K562 (cell line): ENCODE measurements around the gene CST3. TPM values are rescaled to one million over a fixed set of nuclear protein-coding genes. Genes with fewer than 3 reads are reported as not detected.

Source experiments
- ATAC-seq: fragments of 200-7000 bp; cut with Tn5 transposase; 3 replicates; pipeline ENCODE4 v1.9.1; 2020; ENCODE audit warnings: moderate library complexity
- BruUV-seq: library from RNA; stranded (reverse); fragments of 400-500 nt; replicated peaks from 2 replicates; lab custom pipeline; 2021; lab: Mats Ljungman, UMichigan
- CTCF ChIA-PET: fragments of 300-600 bp; formaldehyde crosslinking; extraction: SDS; loops from one replicate; lab custom pipeline; 2021; ENCODE audit warnings: low intra/inter-chr PET ratio; lab: Yijun Ruan, JAX
- POLR2A ChIA-PET: fragments of 300-600, 350-650 bp; sonication (Branson Sonifier 250); formaldehyde crosslinking; extraction: SDS; loops from one replicate; lab custom pipeline; 2021; ENCODE audit warnings: antibody characterized with exemption, inconsistent platforms; lab: Yijun Ruan, JAX
- DNase-seq, 4 experiments: peaks; one replicate each; pipeline versions ENCODE4 v3.0.0 to v3.0.0-alpha.2; 2011 to 2018; ENCODE audit warnings: low spot score in 3 of 4, mixed read lengths in 3 of 4; ENCODE audit errors: extremely low read depth in 1 of 4
- FAIRE-seq: peaks from 2 replicates; lab custom pipeline; 2011; peaks lifted over from hg19 to GRCh38; lab: Jason Lieb, UNC
- H2AFZ ChIP-seq: 2 replicates; pipeline ENCODE4 v1.6.0; 2011; ENCODE audit warnings: low read depth, low read length, control low read depth, inconsistent platforms
- H3K27ac ChIP-seq: fragments of 200-600 bp; 3 replicates; pipeline ENCODE4 v1.8.0; 2011; ENCODE audit warnings: low read depth, mild to moderate bottlenecking, control low read depth, inconsistent platforms, low read length, moderate library complexity, mixed read lengths; ENCODE audit errors: extremely low read depth
- H3K27me3 ChIP-seq, 2 experiments: fragments of 300-600 bp in 1 of 2; 2 replicates in 1 of 2; 3 replicates in 1 of 2; pipeline versions ENCODE4 v1.6.0 to v1.8.0; 2011; ENCODE audit warnings: inconsistent platforms in 2 of 2, low read length in 2 of 2, mild to moderate bottlenecking in 1 of 2, mixed read lengths in 1 of 2, moderate library complexity in 1 of 2; ENCODE audit not compliant: control insufficient read depth in 2 of 2, insufficient read depth in 2 of 2
- H3K36me3 ChIP-seq: fragments of 300-600 bp; 3 replicates; pipeline ENCODE4 v1.8.0; 2011; ENCODE audit warnings: mild to moderate bottlenecking, low read length, inconsistent platforms; ENCODE audit not compliant: control insufficient read depth, insufficient read depth
- H3K4me1 ChIP-seq, 2 experiments: fragments of 200-600 bp in 1 of 2; replicated peaks in 1 of 2; 2 replicates in 1 of 2; 3 replicates in 1 of 2; pipeline versions ENCODE4 v1.5.1 to v1.8.0; 2011; ENCODE audit warnings: inconsistent platforms in 2 of 2, low read length in 2 of 2, mild to moderate bottlenecking in 1 of 2, mixed read lengths in 1 of 2, moderate library complexity in 1 of 2; ENCODE audit not compliant: control insufficient read depth in 2 of 2, insufficient read depth in 2 of 2
- H3K4me2 ChIP-seq: 2 replicates; pipeline ENCODE4 v1.6.1; 2011; ENCODE audit warnings: low read length, control low read depth, inconsistent platforms, mixed read lengths; ENCODE audit not compliant: insufficient read depth
- H3K4me3 ChIP-seq: fragments of 200-600 bp; sonication (generic), shearing (Covaris generic); 2 replicates; pipeline ENCODE4 v1.5.1; 2016; ENCODE audit warnings: control low read depth, inconsistent platforms
- H3K79me2 ChIP-seq: fragments of 200-600 bp; 3 replicates; pipeline ENCODE4 v1.8.0; 2011; ENCODE audit warnings: low read length, inconsistent platforms; ENCODE audit not compliant: control insufficient read depth, insufficient read depth
- H3K9ac ChIP-seq, 2 experiments: 2 replicates each; pipeline versions ENCODE4 v1.6.0 to v1.6.1; 2011; ENCODE audit warnings: low read depth in 2 of 2, low read length in 2 of 2, control low read depth in 1 of 2, inconsistent platforms in 1 of 2, mild to moderate bottlenecking in 1 of 2, mixed read lengths in 1 of 2; ENCODE audit not compliant: insufficient read depth in 1 of 2
- H3K9me1 ChIP-seq: one replicate; pipeline ENCODE4 v1.6.0; 2011; ENCODE audit warnings: inconsistent platforms, mild to moderate bottlenecking, low read length, moderate library complexity; ENCODE audit not compliant: control insufficient read depth, insufficient read depth
- H3K9me3 ChIP-seq: replicated peaks from 2 replicates; pipeline ENCODE4 v1.5.1; 2011; ENCODE audit warnings: low read depth, low read length, inconsistent platforms; ENCODE audit not compliant: control insufficient read depth, insufficient read depth
- H4K20me1 ChIP-seq: replicated peaks from 2 replicates; pipeline ENCODE4 v1.6.1; 2011; ENCODE audit warnings: low read length, inconsistent platforms, mixed read lengths; ENCODE audit not compliant: control insufficient read depth, insufficient read depth
- CHD2 ChIP-seq: IDR thresholded peaks from 2 replicates; pipeline ENCODE4 v1.6.1; 2011; ENCODE audit warnings: low read depth, low read length
- GTF2F1 ChIP-seq: IDR thresholded peaks from 2 replicates; pipeline ENCODE4 v1.6.1; 2011; ENCODE audit warnings: low read depth, low read length, improper control_type of control experiment
- HMG20A ChIP-seq: fragments of 450-650 bp; formaldehyde crosslinking; conservative IDR thresholded peaks from 2 replicates; pipeline ENCODE4 v1.4.0; 2020; ENCODE audit warnings: mild to moderate bottlenecking, mixed read lengths
- HNRNPH1 ChIP-seq: fragments of 200-400 bp; formaldehyde crosslinking; optimal IDR thresholded peaks from 2 replicates; pipeline ENCODE3; 2017; ENCODE audit warnings: low read depth, mild to moderate bottlenecking, low read length, moderate library complexity
- KLF6 ChIP-seq: fragments of 250-450 bp; sonication (Bioruptor Pico); IDR thresholded peaks from 2 replicates; pipeline ENCODE4 v1.4.0; 2020; ENCODE audit warnings: mild to moderate bottlenecking, moderate library complexity, borderline replicate concordance
- RUNX1 ChIP-seq: sonication (generic); IDR thresholded peaks from 2 replicates; pipeline ENCODE4 v1.6.1; 2016; ENCODE audit warnings: antibody characterized with exemption, low read depth
- SIRT6 ChIP-seq: IDR thresholded peaks from one replicate; pipeline ENCODE4 v1.6.1; 2012; ENCODE audit warnings: low read depth, mild to moderate bottlenecking, control low read depth, inconsistent platforms, low read length, moderate library complexity
- SMAD3 ChIP-seq: fragments of 450-650 bp; formaldehyde crosslinking; conservative IDR thresholded peaks from 2 replicates; pipeline ENCODE4 v1.4.0; 2020; ENCODE audit warnings: mild to moderate bottlenecking
- SOX6 ChIP-seq: fragments of 450-650 bp; IDR thresholded peaks from 2 replicates; pipeline ENCODE4 v1.6.1; 2014; ENCODE audit warnings: mild to moderate bottlenecking
- ZNF384 ChIP-seq: IDR thresholded peaks from 2 replicates; pipeline ENCODE4 v1.6.1; 2012; ENCODE audit warnings: low read depth, low read length, improper control_type of control experiment
- WGBS: fragments of 100-300 bp; shearing (Covaris generic); methylation state at CpG from one replicate; pipeline ENCODE4 v1.1.6; 2016; ENCODE audit warnings: low coverage, mixed read lengths; ENCODE audit not compliant: insufficient coverage; ENCODE audit errors: missing lambda C conversion rate; 5-methylcytosine and 5-hydroxymethylcytosine counted together
- in situ Hi-C: fragments of 300-500 bp; cut with MboI; formaldehyde crosslinking; loops from 4 replicates; pipeline ENCODE4 v1.15.0; 2018; ENCODE audit warnings: inconsistent platforms, mixed read lengths
- intact Hi-C: fragments of 100-400 bp; cut with micrococcal nuclease; formaldehyde crosslinking; loops from 2 replicates; pipeline ENCODE4 v1.14.2; 2022
- polyA plus RNA-seq, 8 experiments: library from polyadenylated mRNA; depleted of rRNA in 4 of 8; stranded (reverse) in 5 of 8; unstranded in 3 of 8; fragments of >200 nt; fragmentation: Nextera tagmentation in 2 of 8; fragmentation: Illumina TruSeq in 1 of 8; extraction: Ambion mirVana in 2 of 8; extraction: Trizol in 1 of 8; gene quantifications; 2 replicates each; pipeline versions ENCODE4 v1.2.1 to v1.2.3, GENCODE V29; 2011 to 2014; ENCODE audit warnings: inconsistent platforms in 1 of 8, missing spikeins in 1 of 8
- total RNA-seq, 7 experiments: library from RNA; depleted of rRNA in 6 of 7; stranded (reverse); fragments of >200 nt in 6 of 7; fragmentation: Illumina TruSeq in 2 of 7; extraction: Trizol in 2 of 7; gene quantifications; 2 replicates each; pipeline versions ENCODE4 v1.2.1 to v1.2.3, GENCODE V29; 2011 to 2021; ENCODE audit warnings: low replicate concordance in 1 of 7

The CST3 gene
- total and polyA plus RNA-seq, 9 of the 15 experiments (the other 6 are each of a cell fraction or from before 2014, with no cell fraction given): 8.7 to 113 (median 48.5) TPM

- no peak for TF ChIP-seq GTF2F1
- no peak for TF ChIP-seq RUNX1
- no peak for TF ChIP-seq SOX6
- TF ChIP-seq ZNF384: no peak
- TF ChIP-seq, all 486 proteins: peak for 0
- H2AFZ ChIP-seq: no peak overlapping the region
- no peak overlapping the region for H3K27ac ChIP-seq
Observed at GRCh38 chr20:23658336-23658735, 20.6 kb upstream of the CST3 start.

GRCh38 chr20:23657202-23657601 is 19.4 kb upstream of the CST3 start:
- WGBS: 33% methylated on average over 8 of the region's 8 CpGs
- no peak for TF ChIP-seq HMG20A
- no peak for TF ChIP-seq CHD2
- no peak for TF ChIP-seq SIRT6
- no peak for TF ChIP-seq KLF6
- no peak for TF ChIP-seq SMAD3 (CRISPR knock-in tag)
- TF ChIP-seq HNRNPH1: no peak
- Histone ChIP-seq H2AFZ (no peak overlapping the region), H3K36me3 (no peaks in the 10 kb centered on the region), H4K20me1 (no peaks in the 10 kb centered on the region), H3K4me1 (peaks cover 10 to 14% of the 10 kb centered on the region in 2 experiments; a peak in 4 of 5 replicates), H3K4me2 (no peak overlapping the region), H3K27me3 (no peaks in the 10 kb centered on the region), H3K27ac (no peak overlapping the region), H3K9ac (no peak overlapping the region), H3K9me1 (no peaks in the 10 kb centered on the region), H3K79me2 (no peaks in the 10 kb centered on the region), H3K9me3 (no peaks in the 10 kb centered on the region), H3K4me3 (no peak overlapping the region)
- POLR2A ChIA-PET: no interaction called here
- intact Hi-C loops (no loop called here), in situ Hi-C loops (no loop called here)
- DNase-seq (no peak), FAIRE-seq (no peak), ATAC-seq (no peak)
- CTCF ChIA-PET: no interaction called here
- no TSS peak for BruUV-seq

More at GRCh38 chr20:23658336-23658735, 20.6 kb upstream of the CST3 start:
- 19% methylated on average over 2 of the region's 2 CpGs for WGBS
- Histone ChIP-seq H3K27me3 (no peaks in the 10 kb centered on the region), H3K79me2 (no peaks in the 10 kb centered on the region), H3K9me3 (no peaks in the 10 kb centered on the region), H3K9me1 (no peaks in the 10 kb centered on the region), H3K4me3 (no peak overlapping the region), H3K4me1 (peaks cover 10 to 14% of the 10 kb centered on the region in 2 experiments; a peak in 4 of 5 replicates), H3K4me2 (no peak overlapping the region), H4K20me1 (no peaks in the 10 kb centered on the region), H3K36me3 (no peaks in the 10 kb centered on the region), H3K9ac (no peak overlapping the region)
- FAIRE-seq (no peak), ATAC-seq (no peak), DNase-seq (no peak)
- in situ Hi-C loops: no loop called here
- ChIA-PET CTCF (no interaction called here), POLR2A (no interaction called here)
- BruUV-seq: no TSS peak
- intact Hi-C loops: no loop called here
